Sigmoid colon (tissue), 7 donors: Measurements from ENCODE around the gene RASAL1. TPM values are rescaled to one million over a fixed set of nuclear protein-coding genes. Genes with fewer than 3 reads are reported as not detected.
"Not testable (repeated sequence)": the region's sequence is repeated elsewhere in the genome, so short reads cannot be mapped to it uniquely, and the experiment has no call there.

Source experiments
- DNase-seq: peaks from one replicate; pipeline ENCODE4 v3.0.0-alpha.2; 2019
- H3K27ac ChIP-seq, 4 donors: fragments of 200-600 bp; sonication (generic); one replicate each; pipeline ENCODE4 v1.5.1; 2016 to 2019; ENCODE audit warnings: mild to moderate bottlenecking in 1 of 4
- H3K27me3 ChIP-seq, 3 donors: fragments of 200-600 bp; sonication (generic); one replicate each; pipeline ENCODE4 v1.5.1; 2019; ENCODE audit warnings: mild to moderate bottlenecking in 1 of 3
- H3K36me3 ChIP-seq, 4 donors: fragments of 200-600 bp; sonication (generic); one replicate each; pipeline ENCODE4 v1.5.1; 2016 to 2019
- H3K4me1 ChIP-seq, 4 donors: fragments of 200-600 bp; sonication (generic); one replicate each; pipeline ENCODE4 v1.5.1; 2017 to 2019
- H3K4me3 ChIP-seq, 4 donors: fragments of 200-600 bp; sonication (generic); one replicate each; pipeline ENCODE4 v1.5.1; 2017 to 2019; ENCODE audit warnings: mild to moderate bottlenecking in 2 of 4, moderate library complexity in 1 of 4
- H3K9me3 ChIP-seq, 4 donors: fragments of 200-600 bp in 3 of 4; sonication (generic) in 3 of 4; one replicate each; pipeline versions ENCODE4 v1.5.1 to v1.6.1; 2013 to 2019
- EP300 ChIP-seq, 4 donors: sonication (generic); formaldehyde crosslinking; IDR thresholded peaks; one replicate each; pipeline ENCODE4 v1.6.1; 2017; ENCODE audit warnings: antibody characterized with exemption in 4 of 4
- POLR2A ChIP-seq, 2 donors: fragments of 450-650 bp; IDR thresholded peaks; one replicate each; pipeline ENCODE4 v1.6.1; 2016; ENCODE audit warnings: antibody characterized with exemption in 2 of 2, mild to moderate bottlenecking in 2 of 2, moderate library complexity in 2 of 2
- POLR2AphosphoS5 ChIP-seq, 4 donors: sonication (generic); formaldehyde crosslinking; IDR thresholded peaks; one replicate each; pipeline ENCODE4 v1.6.1; 2017; ENCODE audit warnings: antibody characterized with exemption in 4 of 4
- WGBS, 2 donors: extraction: QIAGEN DNeasy Blood & Tissue Kit; methylation state at CpG; one replicate each; pipeline ENCODE4 v1.1.7; 2013; 5-methylcytosine and 5-hydroxymethylcytosine counted together
- intact Hi-C: fragments of 100-400 bp; cut with DNase I; formaldehyde crosslinking; loops from one replicate; pipeline ENCODE4 v1.15.1; 2023
- polyA plus RNA-seq, 3 donors: library from polyadenylated mRNA; stranded (reverse); fragments of 200-250 nt; gene quantifications; one replicate each; pipeline ENCODE4 v1.2.3, GENCODE V29; 2013
- total RNA-seq, 4 donors: library from RNA; depleted of rRNA; stranded (reverse); fragments of >200 nt; gene quantifications; one replicate each; pipeline ENCODE4 v1.1.0, GENCODE V29; 2016
- TF ChIP-seq, protein P1 (sequence below), 4 experiments: fragments of 450-650 bp in 3 of 4; fragments of 200-600 bp in 1 of 4; IDR thresholded peaks; one replicate each; pipeline ENCODE4 v1.5.1; 2016 to 2019; ENCODE audit warnings: antibody characterized with exemption in 4 of 4, mild to moderate bottlenecking in 3 of 4, moderate library complexity in 2 of 4
- donor health status: healthy with polysubstance abuse.
- donor health status: Bipolar disorder and iron deficiency.
- donor health status: healthy.

RASAL1 gene
- total and polyA plus RNA-seq, 7 donors: under 0.01 to 10.5 (median 3.0) TPM; not detected in 2

DNA sequence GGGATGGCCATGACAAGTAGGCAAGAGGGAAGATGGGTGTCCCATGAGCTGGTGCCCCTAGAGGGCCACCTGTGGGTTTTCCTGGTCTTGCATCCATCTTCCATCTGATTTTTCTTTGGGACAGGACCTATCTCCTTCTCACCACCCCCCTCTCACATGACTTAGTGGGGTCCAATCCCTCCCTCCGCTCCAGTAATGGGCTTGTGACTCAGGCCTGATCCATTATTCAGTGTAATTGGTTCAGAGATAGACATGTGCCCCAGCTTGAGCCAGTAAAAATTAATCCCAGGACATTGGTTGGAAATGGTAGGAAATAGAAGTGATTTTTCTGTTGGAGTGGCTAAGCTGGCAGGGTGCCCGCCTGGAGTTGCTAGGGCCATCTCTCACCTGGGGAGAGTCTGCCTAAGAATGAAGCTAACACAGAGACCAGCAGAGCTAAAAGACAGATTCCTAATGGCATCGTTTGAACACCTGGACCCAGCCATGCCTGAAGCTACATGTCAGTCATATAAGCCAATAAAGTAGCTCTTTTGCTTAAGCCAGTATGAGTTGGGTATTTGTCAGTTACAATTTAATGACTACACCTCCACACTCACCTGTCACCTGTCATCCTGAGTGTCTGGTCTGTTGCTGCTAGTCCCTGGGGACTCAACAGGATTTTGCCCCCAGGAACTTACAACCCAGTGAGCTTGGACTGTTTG is 14.7 kb downstream of the RASAL1 start:
- Histone ChIP-seq H3K36me3 (no peaks in the 10 kb centered on the region), H3K4me3 (no peak overlapping the region), H3K27ac (no peak overlapping the region), H3K27me3 (peaks cover 0 to 17% (median 6%) of the 10 kb centered on the region in 3 donors), H3K4me1 (no peaks in the 10 kb centered on the region), H3K9me3 (peaks cover 0 to 3% (median 0%) of the 10 kb centered on the region in 4 donors)
- TF ChIP-seq EP300 (IDR thresholded peaks at IDR 0.05) (no peak), POLR2A (IDR thresholded peaks at IDR 0.05) (no peak), POLR2AphosphoS5 (IDR thresholded peaks at IDR 0.05) (no peak)
- TF ChIP-seq, protein P1, sequence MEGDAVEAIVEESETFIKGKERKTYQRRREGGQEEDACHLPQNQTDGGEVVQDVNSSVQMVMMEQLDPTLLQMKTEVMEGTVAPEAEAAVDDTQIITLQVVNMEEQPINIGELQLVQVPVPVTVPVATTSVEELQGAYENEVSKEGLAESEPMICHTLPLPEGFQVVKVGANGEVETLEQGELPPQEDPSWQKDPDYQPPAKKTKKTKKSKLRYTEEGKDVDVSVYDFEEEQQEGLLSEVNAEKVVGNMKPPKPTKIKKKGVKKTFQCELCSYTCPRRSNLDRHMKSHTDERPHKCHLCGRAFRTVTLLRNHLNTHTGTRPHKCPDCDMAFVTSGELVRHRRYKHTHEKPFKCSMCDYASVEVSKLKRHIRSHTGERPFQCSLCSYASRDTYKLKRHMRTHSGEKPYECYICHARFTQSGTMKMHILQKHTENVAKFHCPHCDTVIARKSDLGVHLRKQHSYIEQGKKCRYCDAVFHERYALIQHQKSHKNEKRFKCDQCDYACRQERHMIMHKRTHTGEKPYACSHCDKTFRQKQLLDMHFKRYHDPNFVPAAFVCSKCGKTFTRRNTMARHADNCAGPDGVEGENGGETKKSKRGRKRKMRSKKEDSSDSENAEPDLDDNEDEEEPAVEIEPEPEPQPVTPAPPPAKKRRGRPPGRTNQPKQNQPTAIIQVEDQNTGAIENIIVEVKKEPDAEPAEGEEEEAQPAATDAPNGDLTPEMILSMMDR (IDR thresholded peaks at IDR 0.05): no peak
- no peak for DNase-seq
- intact Hi-C loops: no loop called here
- WGBS, 2 donors: 82 to 83% methylated on average over 3 of the region's 3 CpGs

DNA sequence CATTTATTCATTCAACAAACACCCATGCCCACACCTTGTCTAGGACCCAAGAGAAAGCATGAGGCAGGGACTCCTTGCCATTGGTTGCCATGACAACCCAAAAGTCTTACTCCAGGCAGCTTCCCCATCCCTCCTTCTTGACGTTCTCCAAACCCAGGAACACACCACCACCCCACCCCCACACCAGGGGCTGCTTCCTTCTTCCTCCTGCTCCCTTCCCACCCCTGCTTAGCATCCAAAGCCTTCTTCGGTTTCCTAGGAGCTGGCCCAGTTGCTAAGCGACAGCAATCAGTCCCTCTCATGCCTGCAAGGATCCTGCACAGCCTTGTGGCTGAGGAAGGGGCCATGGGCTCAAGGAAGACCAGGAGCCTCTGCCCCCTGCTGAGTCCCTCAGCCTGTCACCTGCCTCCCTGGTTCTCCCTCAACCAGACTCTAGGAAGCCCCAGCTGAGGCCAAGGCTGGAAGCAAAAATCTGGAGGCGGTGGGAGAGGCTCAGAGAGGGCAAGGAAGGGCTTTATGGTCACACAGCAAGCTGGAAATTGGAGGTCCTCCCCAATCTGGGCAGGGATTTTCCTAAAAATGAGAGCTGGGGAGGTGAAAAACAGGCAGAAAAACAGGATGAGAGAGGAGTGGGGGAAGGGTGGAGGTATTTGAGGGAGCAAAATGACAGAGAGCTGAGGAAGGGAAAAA is 15.4 kb downstream of the RASAL1 start:
- Histone ChIP-seq H3K4me3 (no peak overlapping the region), H3K27me3 (peaks cover 0 to 17% (median 6%) of the 10 kb centered on the region in 3 donors), H3K36me3 (no peaks in the 10 kb centered on the region), H3K27ac (no peak overlapping the region), H3K9me3 (peaks cover 0 to 3% (median 0%) of the 10 kb centered on the region in 4 donors), H3K4me1 (no peaks in the 10 kb centered on the region)
- TF ChIP-seq, protein P1 (IDR thresholded peaks at IDR 0.05): no peak
- TF ChIP-seq POLR2AphosphoS5 (IDR thresholded peaks at IDR 0.05) (no peak), POLR2A (IDR thresholded peaks at IDR 0.05) (no peak), EP300 (IDR thresholded peaks at IDR 0.05) (no peak)
- intact Hi-C loops: no loop called here
- DNase-seq: no peak
- WGBS, 2 donors: 48 to 74% methylated on average over 4 of the region's 4 CpGs

DNA sequence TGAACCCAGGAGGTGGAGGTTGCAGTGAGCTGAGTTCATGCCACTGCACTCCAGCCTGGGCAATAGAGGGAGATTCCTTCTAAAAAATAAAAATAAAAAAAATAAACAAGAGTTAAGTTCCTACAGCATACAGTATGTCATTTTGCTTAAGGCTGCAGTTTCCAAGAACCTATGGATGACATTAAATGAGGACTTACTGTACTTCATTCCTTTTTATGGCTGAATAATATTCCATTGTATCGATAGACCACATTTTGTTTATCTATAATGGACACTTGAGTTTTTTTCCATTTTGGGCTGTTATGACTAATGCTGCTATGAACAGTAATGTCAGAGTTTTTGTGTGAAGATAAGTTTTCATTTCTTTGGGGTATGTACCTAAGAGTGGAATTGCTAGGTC is 17.4 kb downstream of the RASAL1 start:
- H3K27ac ChIP-seq: no peak overlapping the region
- no peaks in the 10 kb centered on the region for H3K36me3 ChIP-seq
- no peaks in the 10 kb centered on the region for H3K4me1 ChIP-seq
- H3K27me3 ChIP-seq: peaks cover 0 to 32% (median 6%) of the 10 kb centered on the region in 3 donors
- no peak for TF ChIP-seq EP300 (IDR thresholded peaks at IDR 0.05)
- TF ChIP-seq, protein P1 (IDR thresholded peaks at IDR 0.05): no peak
- TF ChIP-seq POLR2A (IDR thresholded peaks at IDR 0.05): no peak
- no peak for TF ChIP-seq POLR2AphosphoS5 (IDR thresholded peaks at IDR 0.05)
- intact Hi-C loops: no loop called here
- H3K9me3 ChIP-seq: peaks cover 0 to 1% (median 0%) of the 10 kb centered on the region in 4 donors
- H3K4me3 ChIP-seq: no peak overlapping the region
- 95 to 97% methylated on average over 1 of the region's 1 CpG for WGBS, 2 donors
- DNase-seq: no peak

DNA sequence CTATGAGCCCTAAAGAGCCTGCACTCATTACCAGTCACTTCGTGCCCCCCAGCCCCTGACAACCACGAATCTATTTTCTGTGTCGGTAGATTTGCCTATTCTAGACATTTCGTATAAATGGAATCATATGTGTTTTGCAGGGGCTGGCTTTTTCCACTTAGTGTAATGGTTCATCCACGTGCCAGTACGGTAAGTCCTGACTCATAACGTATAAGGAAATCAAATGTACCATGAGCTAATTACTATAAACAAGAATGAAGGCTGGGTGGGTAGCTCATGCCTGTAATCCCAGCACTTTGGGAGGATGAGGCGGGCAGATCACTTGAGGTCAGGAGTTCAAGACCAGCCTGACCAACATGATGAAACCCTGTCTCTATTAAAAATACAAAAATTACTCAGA is 17.9 kb downstream of the RASAL1 start:
- DNase-seq, H3K9me3 ChIP-seq, H3K4me3 ChIP-seq, intact Hi-C loops, H3K36me3 ChIP-seq, H3K4me1 ChIP-seq, H3K27ac ChIP-seq: not testable (repeated sequence)
- 79 to 84% methylated on average over 8 of the region's 8 CpGs for WGBS, 2 donors
- peaks cover 0 to 36% (median 6%) of the 10 kb centered on the region in 3 donors for H3K27me3 ChIP-seq

DNA sequence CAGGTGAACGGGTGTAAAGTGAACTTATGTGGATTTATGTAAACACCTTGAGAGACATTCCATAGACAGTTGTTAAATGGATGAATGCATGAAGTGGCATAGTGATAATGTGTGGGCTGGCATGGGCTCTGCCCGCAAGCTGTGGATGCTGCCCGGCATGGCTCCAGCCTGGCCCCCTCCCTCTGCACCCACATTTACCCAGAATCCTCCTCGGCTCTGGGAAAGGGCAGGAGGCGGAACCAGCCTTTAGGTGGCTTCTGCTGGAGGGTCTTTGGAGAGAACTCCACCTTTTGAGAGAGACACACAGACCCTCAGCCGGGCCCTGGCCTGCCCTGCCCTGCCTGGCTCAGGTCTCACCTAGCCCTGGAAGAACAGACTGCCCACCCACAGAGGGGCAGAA is 18.7 kb downstream of the RASAL1 start:
- no peak for TF ChIP-seq POLR2AphosphoS5 (IDR thresholded peaks at IDR 0.05)
- TF ChIP-seq EP300 (IDR thresholded peaks at IDR 0.05): no peak
- no peak for TF ChIP-seq POLR2A (IDR thresholded peaks at IDR 0.05)
- TF ChIP-seq, protein P1 (IDR thresholded peaks at IDR 0.05): no peak
- Histone ChIP-seq H3K4me3 (no peak overlapping the region), H3K27me3 (peaks cover 0 to 43% (median 6%) of the 10 kb centered on the region in 3 donors), H3K36me3 (no peaks in the 10 kb centered on the region), H3K4me1 (no peaks in the 10 kb centered on the region), H3K27ac (no peak overlapping the region), H3K9me3 (no peaks in the 10 kb centered on the region)
- DNase-seq: no peak
- intact Hi-C loops: no loop called here
- 73% methylated on average over 6 of the region's 6 CpGs for WGBS, 2 donors
